Fibroblast of lung (primary cell): Measurements from ENCODE around the gene LMOD3. TPM values are rescaled to one million over a fixed set of nuclear protein-coding genes. Genes with fewer than 3 reads are reported as not detected.

Source experiments
- DNase-seq, 2 donors: peaks; one replicate each; pipeline versions ENCODE4 v3.0.0 to v3.0.0-alpha.2; 2010; ENCODE audit warnings: low read depth in 2 of 2
- H2AFZ ChIP-seq: 2 replicates; pipeline ENCODE4 v1.5.1; 2012; ENCODE audit warnings: low read length, control low read depth, inconsistent platforms
- H3K27ac ChIP-seq: 2 replicates; pipeline ENCODE4 v1.5.1; 2011; ENCODE audit warnings: low read length, control low read depth; ENCODE audit not compliant: insufficient read depth
- H3K27me3 ChIP-seq: 2 replicates; pipeline ENCODE4 v1.5.1; 2011; ENCODE audit warnings: mild to moderate bottlenecking, low read length; ENCODE audit not compliant: control insufficient read depth, insufficient read depth
- H3K36me3 ChIP-seq: 2 replicates; pipeline ENCODE4 v1.5.1; 2011; ENCODE audit warnings: low read length; ENCODE audit not compliant: control insufficient read depth, insufficient read depth
- H3K4me1 ChIP-seq: 2 replicates; pipeline ENCODE4 v1.5.1; 2011; ENCODE audit warnings: low read length; ENCODE audit not compliant: control insufficient read depth, insufficient read depth; ENCODE audit errors: extremely low read depth
- H3K4me2 ChIP-seq: 2 replicates; pipeline ENCODE4 v1.5.1; 2011; ENCODE audit warnings: low read length, control low read depth; ENCODE audit not compliant: insufficient read depth; ENCODE audit errors: extremely low read depth
- H3K4me3 ChIP-seq, 4 experiments: fragments of 200-600 bp in 1 of 4; sonication (generic) in 1 of 4; replicated peaks in 1 of 4; 2 replicates each; pipeline ENCODE4 v1.5.1; 2011 to 2016; ENCODE audit warnings: low read length in 4 of 4, low read depth in 3 of 4, mild to moderate bottlenecking in 3 of 4, control low read depth in 2 of 4, inconsistent platforms in 1 of 4, mixed read lengths in 1 of 4; ENCODE audit not compliant: insufficient read depth in 1 of 4; ENCODE audit errors: control extremely low read depth in 1 of 4
- H3K79me2 ChIP-seq: 2 replicates; pipeline ENCODE4 v1.5.1; 2012; ENCODE audit warnings: mild to moderate bottlenecking, low read length, inconsistent platforms; ENCODE audit not compliant: control insufficient read depth, insufficient read depth
- H3K9ac ChIP-seq: 2 replicates; pipeline ENCODE4 v1.5.1; 2011; ENCODE audit warnings: mild to moderate bottlenecking, low read length, control low read depth; ENCODE audit not compliant: insufficient read depth
- H3K9me3 ChIP-seq: 2 replicates; pipeline ENCODE4 v1.5.1; 2012; ENCODE audit warnings: low read depth, low read length; ENCODE audit not compliant: control insufficient read depth, insufficient read depth
- H4K20me1 ChIP-seq: 2 replicates; pipeline ENCODE4 v1.5.1; 2011; ENCODE audit warnings: low read length; ENCODE audit not compliant: control insufficient read depth, insufficient read depth; ENCODE audit errors: extremely low read depth
- EZH2 ChIP-seq: IDR thresholded peaks from 2 replicates; pipeline ENCODE4 v1.5.1; 2012; ENCODE audit warnings: low read length, control low read depth, mild to moderate bottlenecking; ENCODE audit errors: missing control alignments
- polyA plus RNA-seq, 2 donors: library from polyadenylated mRNA; depleted of rRNA in 1 of 2; stranded (reverse) in 1 of 2; unstranded in 1 of 2; fragments of >200 nt; gene quantifications; 2 replicates each; pipeline ENCODE4 v1.2.1, GENCODE V29; 2011 to 2012; ENCODE audit warnings: missing spikeins in 1 of 2
- total RNA-seq: library from RNA; depleted of rRNA; stranded (reverse); fragments of >200 nt; gene quantifications from 2 replicates; pipeline ENCODE4 v1.2.1, GENCODE V29; 2014
- TF ChIP-seq, protein P1 (sequence below), 2 donors: IDR thresholded peaks in 1 of 2; conservative IDR thresholded peaks in 1 of 2; 1 replicate in 1 of 2; 2 replicates in 1 of 2; pipeline ENCODE4 v1.5.1; 2011 to 2012; ENCODE audit warnings: low read length in 2 of 2, control low read depth in 1 of 2, inconsistent platforms in 1 of 2, low read depth in 1 of 2, mild to moderate bottlenecking in 1 of 2

LMOD3 gene
- total and polyA plus RNA-seq, 2 donors (not counting 1 experiment from before 2014, with no cell fraction given): 0.20 to 4.0 TPM

DNA sequence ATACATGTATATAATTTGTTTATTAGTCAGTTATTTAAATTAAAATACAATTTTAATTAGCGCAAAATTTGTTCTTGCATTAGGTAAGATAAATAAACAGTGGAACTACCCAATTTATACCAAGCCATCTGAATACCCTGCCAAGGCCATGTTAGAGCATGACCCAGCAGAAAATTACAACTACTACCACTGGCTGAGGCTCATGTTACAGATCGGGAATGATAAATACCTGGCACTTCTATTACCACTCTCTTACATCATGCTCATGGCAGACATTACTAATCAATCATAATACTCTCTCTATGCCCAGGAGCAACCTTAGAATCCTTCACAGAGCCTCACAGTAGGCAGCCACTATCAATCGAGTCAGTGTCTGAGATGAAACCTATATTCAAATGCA lies 21.2 kb upstream of the LMOD3 start:
- Histone ChIP-seq H3K9ac (no peak overlapping the region), H4K20me1 (no peaks in the 10 kb centered on the region), H3K27me3 (no peaks in the 10 kb centered on the region), H3K4me1 (no peaks in the 10 kb centered on the region), H3K9me3 (no peaks in the 10 kb centered on the region), H3K27ac (no peak overlapping the region), H3K79me2 (no peaks in the 10 kb centered on the region), H3K36me3 (no peaks in the 10 kb centered on the region), H2AFZ (no peak overlapping the region), H3K4me3 (no peak overlapping the region), H3K4me2 (no peak overlapping the region)
- peak; percentile 11 to 79 for DNase-seq
- TF ChIP-seq, protein P1, sequence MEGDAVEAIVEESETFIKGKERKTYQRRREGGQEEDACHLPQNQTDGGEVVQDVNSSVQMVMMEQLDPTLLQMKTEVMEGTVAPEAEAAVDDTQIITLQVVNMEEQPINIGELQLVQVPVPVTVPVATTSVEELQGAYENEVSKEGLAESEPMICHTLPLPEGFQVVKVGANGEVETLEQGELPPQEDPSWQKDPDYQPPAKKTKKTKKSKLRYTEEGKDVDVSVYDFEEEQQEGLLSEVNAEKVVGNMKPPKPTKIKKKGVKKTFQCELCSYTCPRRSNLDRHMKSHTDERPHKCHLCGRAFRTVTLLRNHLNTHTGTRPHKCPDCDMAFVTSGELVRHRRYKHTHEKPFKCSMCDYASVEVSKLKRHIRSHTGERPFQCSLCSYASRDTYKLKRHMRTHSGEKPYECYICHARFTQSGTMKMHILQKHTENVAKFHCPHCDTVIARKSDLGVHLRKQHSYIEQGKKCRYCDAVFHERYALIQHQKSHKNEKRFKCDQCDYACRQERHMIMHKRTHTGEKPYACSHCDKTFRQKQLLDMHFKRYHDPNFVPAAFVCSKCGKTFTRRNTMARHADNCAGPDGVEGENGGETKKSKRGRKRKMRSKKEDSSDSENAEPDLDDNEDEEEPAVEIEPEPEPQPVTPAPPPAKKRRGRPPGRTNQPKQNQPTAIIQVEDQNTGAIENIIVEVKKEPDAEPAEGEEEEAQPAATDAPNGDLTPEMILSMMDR (conservative IDR thresholded peaks at IDR 0.05 in 1 of 2, IDR thresholded peaks at IDR 0.05 in 1 of 2; ENCODE audit: low read depth in 1 of 2, low read length in 2 of 2): no peak
- TF ChIP-seq EZH2: no peak

DNA sequence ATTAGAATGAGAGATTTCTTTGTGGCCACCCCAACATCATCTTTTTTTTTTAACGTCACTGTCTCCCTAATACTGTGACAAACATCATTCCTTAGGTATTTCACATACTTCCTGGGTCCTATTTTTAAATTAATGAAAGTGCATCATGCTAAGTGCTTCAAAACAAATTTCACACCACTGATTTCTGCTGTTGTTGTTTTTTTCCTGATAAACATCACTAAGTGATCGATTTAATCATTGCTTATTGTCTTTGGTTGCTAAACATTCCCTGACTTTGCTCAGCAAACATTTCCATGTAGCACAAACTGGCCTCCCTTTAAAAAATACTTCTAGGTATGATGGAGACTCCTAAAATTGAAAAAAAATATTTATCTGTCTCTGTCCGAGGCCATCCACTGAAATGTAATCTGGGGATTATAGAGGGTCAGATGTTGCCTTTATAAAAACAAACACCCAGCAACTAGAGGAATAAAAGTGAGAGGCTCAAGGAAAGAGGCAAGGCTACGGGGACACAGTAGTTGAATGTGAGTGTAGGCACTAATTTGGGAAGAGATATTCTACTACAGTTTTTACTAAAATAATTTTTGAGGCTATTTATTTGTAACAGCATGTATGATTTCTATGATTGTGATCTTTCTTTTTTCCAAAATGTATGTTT lies 20.5 kb upstream of the LMOD3 start:
- DNase-seq: no peak
- no peaks in the 10 kb centered on the region for H3K27me3 ChIP-seq
- no peak overlapping the region for H3K9ac ChIP-seq
- no peaks in the 10 kb centered on the region for H3K36me3 ChIP-seq
- H2AFZ ChIP-seq: no peak overlapping the region
- H3K79me2 ChIP-seq: no peaks in the 10 kb centered on the region
- TF ChIP-seq, protein P1 (conservative IDR thresholded peaks at IDR 0.05 in 1 of 2, IDR thresholded peaks at IDR 0.05 in 1 of 2; ENCODE audit: low read depth in 1 of 2, low read length in 2 of 2): no peak
- TF ChIP-seq EZH2: no peak
- H3K4me1 ChIP-seq: no peaks in the 10 kb centered on the region
- H3K4me2 ChIP-seq: no peak overlapping the region
- H3K4me3 ChIP-seq: no peak overlapping the region
- no peak overlapping the region for H3K27ac ChIP-seq
- H3K9me3 ChIP-seq: no peaks in the 10 kb centered on the region
- no peaks in the 10 kb centered on the region for H4K20me1 ChIP-seq

DNA sequence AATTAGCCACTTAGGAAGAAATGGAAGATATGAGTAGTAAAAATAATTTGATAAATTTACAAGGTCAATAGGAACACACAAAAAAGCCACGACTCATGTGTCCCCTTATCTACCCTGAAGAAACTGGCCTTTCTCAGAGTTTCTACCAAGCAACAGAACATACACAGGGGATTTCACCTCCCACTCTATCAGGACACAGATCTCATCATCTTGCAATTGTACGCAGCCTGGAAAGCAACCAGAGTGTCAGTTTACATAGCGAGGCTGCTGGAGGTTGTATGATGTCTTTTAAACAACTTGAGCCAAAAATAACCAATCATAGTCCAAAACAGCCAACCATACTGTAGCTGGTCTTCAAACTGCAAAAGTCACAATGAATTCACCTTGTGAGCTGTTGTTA lies 19.7 kb upstream of the LMOD3 start:
- Histone ChIP-seq H3K4me2 (no peak overlapping the region), H3K9me3 (no peaks in the 10 kb centered on the region), H4K20me1 (no peaks in the 10 kb centered on the region), H3K4me1 (no peaks in the 10 kb centered on the region), H3K27ac (no peak overlapping the region), H2AFZ (no peak overlapping the region), H3K9ac (no peak overlapping the region), H3K27me3 (no peaks in the 10 kb centered on the region), H3K36me3 (no peaks in the 10 kb centered on the region), H3K79me2 (no peaks in the 10 kb centered on the region), H3K4me3 (no peak overlapping the region)
- TF ChIP-seq EZH2: no peak
- TF ChIP-seq, protein P1 (conservative IDR thresholded peaks at IDR 0.05 in 1 of 2, IDR thresholded peaks at IDR 0.05 in 1 of 2; ENCODE audit: low read depth in 1 of 2, low read length in 2 of 2): no peak
- peak; percentile 31 to 79 for DNase-seq
